Mesenteric fat pad (tissue), 1 donor: ENCODE measurements around the gene PDGFB. TPM values are rescaled to one million over a fixed set of nuclear protein-coding genes. Genes with fewer than 3 reads are reported as not detected.

Source experiments
- DNase-seq: peaks from one replicate; pipeline ENCODE4 v3.0.0-alpha.2; 2020; ENCODE audit warnings: low spot score
- total RNA-seq: library from RNA; stranded (reverse); fragmentation: NEBNext Ultra II Directional; extraction: Animal tissue kit (Norgen Biotek cat#: 25700); gene quantifications from one replicate; pipeline ENCODE4 v1.2.1, GENCODE V29; 2021
- donor health status: DM: yes; HTN: yes; CAD: no.

The PDGFB gene
- total RNA-seq, 1 donor from 2014 or later: 38.0 TPM

DNA sequence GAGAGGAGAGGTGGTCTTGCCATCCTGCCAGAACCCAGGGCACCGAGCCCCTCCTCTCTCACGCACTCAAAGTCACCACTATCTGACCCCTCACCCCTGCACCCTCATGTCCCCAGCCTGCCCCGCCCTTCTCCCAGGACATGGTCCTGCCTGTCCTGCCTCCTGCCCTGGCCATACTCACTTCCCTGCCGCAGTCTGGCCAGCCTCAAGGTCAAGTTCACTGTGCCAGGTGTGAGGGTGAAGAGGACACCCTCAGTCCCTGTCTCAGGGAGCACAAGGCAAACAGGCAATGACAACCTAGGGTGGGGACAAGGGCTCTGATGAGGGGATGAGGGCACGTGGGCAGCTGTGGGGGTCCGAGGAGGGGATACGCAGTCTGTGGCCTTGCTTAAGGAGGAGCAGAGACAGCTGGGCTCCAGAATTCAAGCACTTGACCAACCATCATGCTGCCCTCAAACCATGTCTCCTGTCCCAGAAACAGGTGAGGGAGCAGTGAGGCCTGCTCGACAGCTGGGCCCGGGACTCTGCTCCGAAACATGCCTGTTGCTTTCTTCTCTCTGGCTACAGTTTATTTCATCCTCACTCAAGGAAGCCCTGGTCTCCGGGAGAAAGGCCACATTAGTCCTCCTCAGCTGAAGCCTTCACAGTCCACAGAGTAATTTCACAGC, 36.6 kb downstream of the PDGFB start:
- DNase-seq: no peak

DNA sequence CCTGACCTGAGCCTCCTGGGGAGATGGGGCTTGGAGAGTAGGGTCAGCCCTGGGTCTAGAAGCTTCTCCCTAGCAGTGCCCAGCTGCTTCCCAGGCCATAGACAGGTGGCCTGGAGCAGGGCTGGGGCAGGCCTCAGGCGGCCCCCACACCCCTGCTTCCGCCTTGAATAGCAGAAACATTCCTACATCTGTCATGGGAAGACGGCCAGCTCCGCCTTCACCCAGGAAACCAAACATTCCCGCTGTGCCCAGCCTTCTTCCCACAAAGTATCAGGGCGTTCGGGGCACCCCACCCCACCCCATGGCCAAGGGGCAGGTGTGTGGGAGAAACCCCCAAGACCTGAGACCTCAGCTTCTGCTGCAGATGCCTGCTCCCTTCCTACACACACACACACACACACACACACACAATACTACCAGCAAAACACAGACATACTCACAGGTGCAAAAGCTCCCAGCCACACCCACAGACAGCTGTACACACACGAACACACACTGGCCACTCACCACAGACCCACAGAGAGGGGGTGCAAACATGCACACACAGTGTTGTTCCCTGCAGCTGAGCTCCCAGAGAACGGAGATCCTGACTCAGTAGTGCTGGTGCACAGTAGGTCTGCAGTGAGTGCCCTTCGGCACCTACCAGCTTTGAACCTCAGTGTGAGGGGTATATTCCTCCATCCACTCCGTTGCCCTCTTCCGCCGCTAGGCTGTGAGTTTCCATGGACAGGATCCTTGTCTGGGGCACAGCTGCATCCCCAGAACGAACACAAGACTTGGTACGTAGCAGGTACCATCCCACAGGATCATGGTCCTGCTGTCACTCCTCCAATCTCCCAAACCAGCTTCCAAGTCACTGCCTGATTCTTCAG, 37.4 kb downstream of the PDGFB start:
- no peak for DNase-seq

DNA sequence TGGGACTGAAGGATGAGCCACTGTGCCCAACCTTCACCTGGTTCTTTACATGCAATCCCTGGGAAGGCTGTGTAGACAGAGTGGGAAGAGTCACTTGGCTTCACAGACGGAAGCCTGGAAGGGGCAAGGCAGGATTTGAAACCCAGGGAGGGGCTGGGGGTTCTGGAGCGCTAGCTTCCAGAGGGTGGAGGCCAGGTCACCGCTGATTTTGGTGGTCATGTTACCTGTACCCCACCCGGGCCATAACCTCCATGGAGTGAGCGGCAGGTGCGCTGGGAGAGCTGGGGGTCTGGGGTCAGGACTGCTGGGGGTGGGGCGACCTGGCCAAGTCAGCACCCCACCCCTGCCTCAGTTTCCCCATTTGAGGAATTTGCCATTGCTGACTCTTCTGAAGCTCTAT, 38.3 kb downstream of the PDGFB start:
- DNase-seq: no peak

DNA sequence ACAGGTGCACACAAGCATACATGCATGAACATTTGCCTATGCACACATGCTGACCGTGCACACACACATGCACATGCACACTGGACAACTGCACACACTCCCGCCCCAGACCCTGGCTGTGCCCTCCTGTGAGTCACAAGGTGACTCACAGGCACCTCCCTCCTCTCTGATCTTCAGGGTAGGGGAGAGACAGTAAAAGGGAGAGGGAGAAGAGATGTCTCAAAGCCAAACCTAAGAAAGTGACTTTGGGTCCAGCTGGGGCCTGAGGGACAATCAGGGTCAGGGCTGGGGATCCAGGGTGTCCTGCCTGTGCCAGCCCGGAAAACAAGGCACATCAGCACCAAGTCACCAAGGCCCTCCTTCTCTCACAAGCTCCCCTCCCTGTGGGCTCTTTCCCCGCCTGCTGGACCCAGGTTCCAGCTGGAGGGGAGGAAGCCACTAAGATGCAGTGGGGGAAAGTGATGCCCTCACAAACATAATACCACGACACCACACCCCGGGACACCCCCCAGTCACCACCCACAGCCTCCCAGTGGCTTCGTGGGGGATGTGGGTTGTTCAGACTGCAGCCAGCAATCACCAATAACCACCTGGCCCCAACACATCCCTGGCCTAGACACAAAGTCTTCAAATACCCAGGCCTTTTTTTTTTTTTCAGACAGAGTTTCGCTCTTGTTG, 39.3 kb downstream of the PDGFB start:
- DNase-seq: no peak

DNA sequence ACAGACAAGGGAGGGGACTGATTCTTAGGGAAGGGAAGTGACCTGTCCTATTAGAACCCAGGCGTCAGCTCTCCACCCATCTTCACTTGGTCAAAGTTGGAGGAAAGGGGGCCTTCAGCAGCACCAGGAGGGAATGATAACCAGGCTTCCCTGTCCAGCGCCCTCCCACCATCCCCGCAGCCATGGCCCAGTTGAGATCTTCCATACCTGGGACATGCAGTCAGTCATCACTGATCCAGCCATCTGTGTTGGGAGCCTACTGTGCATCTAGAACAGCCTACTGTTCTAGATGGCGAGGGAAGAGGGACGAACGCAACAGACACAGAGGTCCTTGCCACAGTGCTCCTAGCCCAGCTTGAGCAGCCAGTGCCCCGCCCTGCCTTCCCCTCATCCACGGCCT, 40.6 kb downstream of the PDGFB start:
- no peak for DNase-seq

DNA sequence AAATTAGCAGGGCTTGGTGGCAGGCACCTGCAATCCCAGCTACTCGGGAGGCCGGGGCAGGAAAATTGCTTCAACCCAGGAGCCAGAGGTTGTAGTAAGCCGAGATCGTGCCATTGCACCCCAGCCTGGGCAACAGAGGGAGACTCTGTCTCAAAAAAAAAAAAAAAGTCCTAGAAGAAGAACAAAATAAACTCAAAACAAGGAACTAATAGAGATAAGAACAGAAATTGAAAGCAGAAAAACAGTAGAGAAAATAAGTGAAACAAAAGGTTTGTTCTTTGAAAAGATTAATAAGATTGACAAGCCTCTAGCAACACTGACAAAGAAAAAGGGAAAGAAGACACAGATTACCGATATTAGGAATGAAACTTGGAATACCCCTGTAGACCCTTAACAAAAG, 47.2 kb downstream of the PDGFB start:
- DNase-seq: no peak

DNA sequence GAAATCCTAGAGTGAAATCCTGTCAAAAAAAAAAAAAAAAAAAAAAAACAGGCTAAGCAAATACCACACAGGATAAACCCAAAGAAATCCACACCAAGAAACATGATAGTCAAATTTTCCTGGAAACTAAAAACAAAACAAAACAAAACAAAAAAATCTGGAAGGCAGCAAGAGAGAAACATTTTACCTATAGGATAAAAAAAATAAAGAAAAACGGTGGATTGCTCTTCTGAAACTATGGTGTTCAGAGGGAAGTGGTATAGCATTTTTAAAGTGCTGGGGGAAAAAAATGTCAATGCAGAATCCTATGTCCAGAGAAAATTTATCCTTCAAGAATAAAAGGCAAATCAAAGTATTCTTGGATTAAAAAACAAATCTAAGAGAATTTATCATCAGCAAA, 50.7 kb downstream of the PDGFB start:
- no peak for DNase-seq

DNA sequence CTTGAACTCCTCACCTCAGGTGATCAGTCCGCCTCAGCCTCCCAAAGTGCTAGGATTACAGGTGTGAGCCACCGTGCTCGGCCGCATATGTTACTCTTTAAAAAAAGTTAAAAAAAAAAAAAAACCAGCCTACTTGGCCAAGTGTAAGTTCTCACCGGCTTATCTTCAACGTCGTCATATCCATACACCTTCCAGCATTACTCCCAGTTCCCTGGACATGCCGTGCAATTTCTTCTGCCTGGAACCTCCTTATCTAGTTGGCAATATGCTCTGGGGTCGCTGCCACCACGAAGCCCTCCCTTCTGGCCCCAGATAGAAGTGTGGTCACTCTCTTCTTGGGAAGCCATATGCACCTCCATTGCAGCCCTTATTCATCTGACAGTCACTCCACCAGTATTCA, 56.0 kb downstream of the PDGFB start:
- no peak for DNase-seq

DNA sequence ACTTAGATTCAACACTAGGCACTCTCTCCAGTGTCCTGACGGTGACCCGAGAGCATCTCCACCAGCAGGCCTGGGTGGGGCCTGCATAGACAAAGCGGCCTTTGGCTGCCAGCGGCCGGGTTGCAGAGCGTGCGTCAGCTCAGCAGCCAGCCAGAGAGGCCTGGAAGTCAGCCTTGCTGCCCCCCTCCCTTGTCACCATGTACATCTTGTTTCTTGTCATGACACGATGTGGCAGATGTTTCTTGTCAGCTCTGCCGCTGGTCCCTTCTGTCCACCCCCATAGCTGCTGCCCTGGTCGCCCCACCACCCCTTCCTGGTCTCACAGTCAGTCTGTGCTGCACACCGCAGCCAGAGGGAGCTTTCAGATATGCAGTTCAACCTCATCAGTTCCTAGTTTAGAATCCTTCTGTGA, 59.2 kb downstream of the PDGFB start:
- no peak for DNase-seq

DNA sequence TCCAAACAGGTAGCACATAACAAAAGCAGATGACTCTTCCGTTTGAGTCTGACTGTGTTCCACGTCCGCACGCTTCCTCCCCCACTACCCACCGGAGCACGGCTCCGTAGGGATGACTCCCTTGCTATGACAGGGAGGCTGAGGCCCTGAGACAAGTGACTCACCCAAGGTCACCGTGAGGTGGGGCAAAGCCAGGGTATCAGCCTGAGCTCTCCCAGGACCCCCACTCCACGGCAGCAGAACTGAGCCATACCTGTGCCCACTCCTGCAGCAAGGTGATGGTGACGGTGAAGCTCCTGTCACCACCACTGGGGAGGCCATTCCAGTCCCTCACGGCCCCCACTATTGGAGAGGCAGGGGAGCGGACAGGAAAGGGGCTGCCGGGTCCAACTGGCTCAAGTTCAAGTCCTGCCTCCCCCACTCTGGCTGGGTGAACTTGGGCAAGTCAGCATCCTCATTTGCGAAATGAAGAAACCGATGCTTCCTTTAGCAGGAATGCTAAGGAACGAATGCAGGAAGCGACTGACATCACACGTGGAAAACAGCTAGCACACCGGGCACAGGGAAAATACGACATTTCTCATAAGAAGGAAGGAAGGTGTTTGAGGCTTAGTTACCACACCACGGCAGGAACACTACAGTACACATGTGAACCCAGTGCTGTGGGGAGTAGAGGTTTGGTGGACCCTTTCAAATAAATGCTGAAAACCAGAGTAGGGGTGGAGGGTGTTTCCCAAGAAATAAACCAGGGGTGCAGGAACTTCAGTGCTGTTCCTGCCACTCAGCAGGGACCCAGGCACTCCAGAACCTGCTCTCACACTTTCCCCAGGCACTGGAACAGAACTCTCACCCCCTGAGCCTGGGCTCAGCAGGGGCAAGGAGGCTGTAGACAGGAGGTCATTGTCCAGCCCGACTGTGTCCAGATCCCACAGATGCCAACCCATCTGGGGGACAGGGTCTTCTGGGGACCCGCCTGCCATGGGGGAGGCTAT, 59.9 kb downstream of the PDGFB start:
- DNase-seq: no peak

DNA sequence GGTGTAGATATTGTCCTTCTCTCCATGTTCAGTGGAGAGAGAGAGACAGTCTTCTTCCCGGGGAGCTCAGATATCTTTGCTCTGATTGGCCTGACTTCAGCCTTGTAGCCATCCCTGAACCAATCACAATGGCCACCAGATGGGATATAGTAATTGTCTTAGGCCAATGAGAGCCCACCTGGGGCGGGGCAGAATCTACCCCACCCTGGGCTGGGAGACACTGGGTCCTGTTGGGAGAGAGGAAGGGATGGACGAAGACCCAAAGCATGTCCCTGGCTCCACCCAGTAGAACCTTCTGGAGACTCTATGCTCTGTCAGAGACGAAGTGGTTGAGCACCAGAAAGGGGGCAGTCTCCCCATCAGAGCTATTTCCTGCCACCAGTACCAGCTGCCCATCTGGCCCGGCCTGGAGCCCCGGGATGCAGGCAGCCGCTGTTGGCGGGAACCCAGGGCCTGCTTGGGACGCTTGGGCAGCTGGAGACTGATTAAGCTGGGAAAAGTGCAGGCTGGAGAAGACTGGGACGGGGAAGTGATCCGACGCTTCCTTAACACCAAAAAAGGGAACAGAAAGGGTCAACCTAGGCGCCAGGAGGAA, 60.7 kb downstream of the PDGFB start:
- no peak for DNase-seq

DNA sequence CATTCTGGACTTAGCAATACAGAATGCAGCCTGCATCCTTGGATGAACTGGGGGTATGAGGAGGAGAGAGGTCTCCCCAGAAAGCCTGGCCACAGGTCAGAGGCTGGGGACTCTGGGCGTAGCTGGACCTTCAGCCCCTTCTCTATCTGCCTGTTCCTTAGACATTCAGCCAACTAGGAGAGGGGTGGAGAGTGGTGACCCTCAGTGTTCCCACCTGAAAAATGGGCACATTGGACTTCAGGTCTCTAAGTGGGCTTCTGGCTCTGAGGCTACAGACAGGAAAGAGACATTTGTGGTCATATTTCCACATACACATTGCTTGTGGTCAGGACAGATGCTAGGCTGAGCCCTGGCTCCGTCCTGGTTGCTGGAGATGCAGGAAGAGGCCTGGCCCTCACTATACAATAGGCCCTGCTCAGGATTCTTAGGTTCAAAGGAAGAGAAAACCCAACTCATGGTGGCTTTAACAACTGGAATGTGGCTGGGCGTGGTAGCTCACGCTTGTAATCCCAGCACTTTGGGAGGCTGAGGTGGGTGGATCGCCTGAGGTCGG, 62.2 kb downstream of the PDGFB start:
- peak; percentile 64 for DNase-seq

DNA sequence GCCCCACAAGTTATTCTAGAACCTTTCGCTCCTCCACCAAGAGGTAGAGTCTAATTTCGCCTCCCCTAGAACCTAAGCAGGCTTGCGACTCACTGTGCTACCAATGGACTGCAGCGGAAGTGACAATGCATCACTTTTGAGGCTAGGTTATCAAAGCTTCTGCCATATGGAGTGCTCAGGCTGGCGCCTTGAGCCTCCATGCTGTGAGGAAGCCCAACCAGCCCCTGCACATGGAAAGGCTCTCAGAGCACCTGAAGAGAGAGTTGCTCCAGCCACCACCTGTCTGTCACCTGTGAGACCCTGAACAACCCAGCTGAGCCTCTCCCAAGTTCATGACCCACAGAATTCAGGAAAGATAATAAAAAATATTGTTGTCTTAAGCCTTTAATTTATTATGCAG, 63.0 kb downstream of the PDGFB start:
- DNase-seq: peak; percentile 24

DNA sequence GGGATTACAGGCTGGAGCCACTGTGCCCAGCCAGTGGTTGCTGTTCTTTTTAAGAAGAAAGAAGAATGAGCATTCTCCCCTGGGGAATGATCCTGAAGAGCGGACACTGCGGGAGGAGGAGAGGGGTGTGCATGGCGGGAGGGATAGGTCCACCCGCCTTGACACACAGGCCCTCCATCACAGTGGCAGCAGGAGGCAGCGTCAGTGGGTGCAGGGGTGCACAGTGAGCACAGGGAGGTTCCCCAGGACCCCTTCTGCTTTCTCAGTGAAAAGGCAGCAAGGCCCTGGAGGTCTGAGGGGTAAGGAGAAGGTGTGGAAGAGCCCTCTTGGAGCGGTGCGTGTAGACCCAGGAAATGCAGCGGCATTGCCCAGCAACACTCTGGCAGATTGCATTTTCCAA, 63.4 kb downstream of the PDGFB start:
- no peak for DNase-seq

DNA sequence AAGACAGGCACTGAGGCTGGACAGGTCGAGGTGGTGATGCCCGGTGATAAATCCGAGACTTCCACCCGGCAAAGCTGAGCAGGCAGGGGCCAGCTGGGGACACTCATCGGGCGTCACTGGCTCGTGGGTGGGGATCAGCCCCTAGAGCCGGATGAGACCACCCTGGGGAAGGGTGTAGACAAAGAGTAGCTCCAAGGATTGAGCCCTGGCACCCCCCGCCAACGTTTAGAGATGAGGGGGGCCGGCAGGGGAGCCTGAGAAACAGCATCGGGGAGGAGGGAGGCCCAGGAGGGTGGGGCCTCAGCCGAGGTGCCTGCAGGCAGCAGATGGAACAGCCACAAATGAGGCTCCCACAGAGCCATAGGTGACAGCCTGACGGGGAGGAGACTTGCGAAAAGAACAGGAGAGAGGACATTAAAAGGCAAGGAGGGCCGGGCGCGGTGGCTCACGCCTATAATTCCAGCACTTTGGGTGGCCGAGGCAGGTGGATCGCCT, 64.9 kb downstream of the PDGFB start:
- peak; percentile 83 for DNase-seq

DNA sequence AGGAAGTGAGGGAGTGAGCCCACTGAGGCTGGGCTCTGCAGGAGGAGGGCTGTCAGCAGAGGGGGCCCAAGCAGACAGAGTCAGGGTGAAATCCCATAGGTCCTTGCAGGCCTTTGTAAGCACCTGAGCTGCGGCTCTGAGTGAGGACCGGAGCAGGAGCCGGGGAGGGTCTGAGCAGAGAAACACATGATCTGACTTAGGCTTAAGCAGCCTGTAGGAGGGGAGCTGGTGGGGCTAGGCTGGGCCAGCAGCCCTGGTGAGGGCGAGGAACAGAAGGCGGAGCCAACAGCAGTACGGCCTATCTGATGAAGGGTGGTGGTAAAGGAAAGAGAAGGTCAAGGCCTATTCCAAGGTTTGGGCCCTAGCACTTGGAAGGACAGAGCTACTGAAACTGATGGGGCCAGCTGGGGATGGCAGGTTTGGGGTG, 65.4 kb downstream of the PDGFB start:
- peak; percentile 73 for DNase-seq

DNA sequence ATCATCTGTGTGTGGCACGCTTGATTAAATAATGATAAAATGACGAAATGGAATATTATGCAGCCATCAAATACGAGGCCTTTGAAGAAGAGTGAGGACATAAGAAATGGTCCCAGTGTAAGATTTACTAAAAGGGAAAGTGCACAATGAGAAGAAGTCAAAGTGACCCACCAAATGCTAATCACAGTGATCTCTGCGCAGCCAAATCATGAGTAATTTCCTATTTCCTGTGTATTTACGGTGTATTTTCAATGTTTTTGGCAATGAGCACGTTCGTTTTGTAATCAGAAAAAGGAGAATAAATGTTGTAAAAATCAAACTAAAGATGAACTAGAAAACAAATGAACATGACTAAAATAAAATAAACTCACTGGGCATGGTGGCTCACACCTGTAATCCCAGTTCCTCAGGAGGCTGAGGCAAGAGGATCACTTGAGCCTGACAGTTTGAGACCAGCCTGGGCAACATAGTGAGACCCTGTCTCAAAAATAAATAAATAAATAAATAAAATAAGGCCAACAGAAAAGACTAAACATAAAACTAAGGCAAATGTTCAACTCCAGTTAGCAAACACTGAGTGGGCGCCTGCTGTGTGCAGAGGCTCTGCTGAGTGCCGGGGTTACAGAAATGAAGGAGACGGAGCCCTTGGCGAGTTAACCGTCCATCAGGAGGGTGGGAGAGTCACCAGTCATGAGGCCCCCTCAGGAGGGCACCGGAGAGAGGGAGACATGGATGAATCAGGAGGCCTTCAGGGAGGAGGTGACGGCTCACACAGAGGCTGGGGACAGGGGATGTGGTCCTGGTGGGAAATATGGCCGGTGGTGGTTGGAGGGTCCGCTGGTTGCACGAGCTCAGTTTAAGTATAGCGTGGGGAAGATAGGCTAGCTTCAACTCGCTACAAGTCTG, 66.3 kb downstream of the PDGFB start:
- DNase-seq: peak; percentile 68

DNA sequence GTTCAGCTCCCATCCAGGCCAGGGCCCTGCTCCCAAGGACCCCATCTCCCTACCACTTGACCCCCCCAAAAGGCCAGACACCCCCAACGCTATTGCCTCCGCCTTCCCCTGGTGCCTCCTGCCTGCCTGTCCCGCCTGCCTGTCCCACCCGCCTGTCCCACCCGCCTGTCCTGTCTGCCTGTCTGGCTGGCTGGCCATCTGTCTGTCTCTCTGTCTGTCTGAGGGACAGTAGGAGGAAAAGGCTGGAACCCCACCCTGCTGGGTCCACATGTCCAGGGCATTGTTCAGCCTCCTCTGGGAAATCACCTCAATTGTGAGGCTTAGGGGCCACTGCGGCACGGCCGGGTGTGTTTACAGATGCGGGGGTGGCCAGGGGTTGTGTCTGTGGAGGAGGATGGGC, 67.0 kb downstream of the PDGFB start:
- DNase-seq: peak; percentile 68

DNA sequence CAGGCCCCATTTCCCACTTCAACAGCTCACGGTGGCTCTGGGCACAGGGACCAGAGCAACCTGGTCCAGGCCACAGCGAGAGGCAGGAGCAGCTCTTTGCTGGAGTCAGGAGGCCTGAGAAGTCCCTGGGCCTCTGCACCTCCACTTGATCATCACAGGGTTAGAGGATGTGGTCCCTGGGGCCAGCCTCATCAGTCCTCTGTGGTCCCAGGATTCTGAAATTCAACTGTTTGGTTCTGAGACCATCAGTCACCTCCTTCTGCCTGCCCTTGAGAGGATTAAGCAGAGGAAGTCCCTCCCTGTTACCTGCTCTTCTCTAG, 67.4 kb downstream of the PDGFB start:
- peak; percentile 57 for DNase-seq
